AG10803 (cell line): Measurements from ENCODE around the gene STK32B.

Source experiments
- DNase-seq: peaks from one replicate; pipeline ENCODE4 v3.0.0; 2010; ENCODE audit warnings: low read depth
- H3K4me3 ChIP-seq: 2 replicates; pipeline ENCODE4 v1.5.1; 2011; ENCODE audit warnings: mild to moderate bottlenecking, low read length, control low read depth
- TF ChIP-seq, protein P1 (sequence below): conservative IDR thresholded peaks from 2 replicates; pipeline ENCODE4 v1.5.1; 2011; ENCODE audit warnings: mild to moderate bottlenecking, low read length, control low read depth, inconsistent platforms

Gene STK32B

DNA sequence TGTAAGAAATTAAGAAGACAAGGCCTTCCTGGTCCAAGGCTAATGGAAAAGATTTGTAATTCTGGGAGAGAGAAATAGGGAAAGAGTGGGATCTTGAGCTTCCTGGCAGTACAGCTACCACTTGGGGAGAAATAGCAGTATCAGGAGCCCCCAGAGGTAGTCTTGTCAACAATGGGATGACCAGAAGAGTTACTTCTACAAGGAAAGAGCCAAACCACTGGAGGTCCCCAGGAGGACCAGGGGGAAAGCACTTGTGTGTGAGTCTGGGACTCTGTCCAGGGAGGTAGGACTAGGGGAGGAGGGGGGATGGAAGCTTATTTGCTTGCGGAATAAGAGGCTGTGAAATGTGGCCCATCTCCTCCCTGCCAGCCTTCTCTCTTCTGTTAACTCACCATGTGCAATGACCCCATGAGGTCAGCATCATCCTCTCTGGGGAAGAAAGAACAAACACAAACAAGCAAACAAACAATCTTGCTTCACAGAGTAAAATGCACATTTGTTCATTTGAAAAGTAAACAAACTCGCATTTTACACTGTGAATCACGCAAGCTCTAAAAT lies 160.1 kb downstream of the STK32B start:
- no peak for DNase-seq
- H3K4me3 ChIP-seq: no peak overlapping the region
- TF ChIP-seq, protein P1, sequence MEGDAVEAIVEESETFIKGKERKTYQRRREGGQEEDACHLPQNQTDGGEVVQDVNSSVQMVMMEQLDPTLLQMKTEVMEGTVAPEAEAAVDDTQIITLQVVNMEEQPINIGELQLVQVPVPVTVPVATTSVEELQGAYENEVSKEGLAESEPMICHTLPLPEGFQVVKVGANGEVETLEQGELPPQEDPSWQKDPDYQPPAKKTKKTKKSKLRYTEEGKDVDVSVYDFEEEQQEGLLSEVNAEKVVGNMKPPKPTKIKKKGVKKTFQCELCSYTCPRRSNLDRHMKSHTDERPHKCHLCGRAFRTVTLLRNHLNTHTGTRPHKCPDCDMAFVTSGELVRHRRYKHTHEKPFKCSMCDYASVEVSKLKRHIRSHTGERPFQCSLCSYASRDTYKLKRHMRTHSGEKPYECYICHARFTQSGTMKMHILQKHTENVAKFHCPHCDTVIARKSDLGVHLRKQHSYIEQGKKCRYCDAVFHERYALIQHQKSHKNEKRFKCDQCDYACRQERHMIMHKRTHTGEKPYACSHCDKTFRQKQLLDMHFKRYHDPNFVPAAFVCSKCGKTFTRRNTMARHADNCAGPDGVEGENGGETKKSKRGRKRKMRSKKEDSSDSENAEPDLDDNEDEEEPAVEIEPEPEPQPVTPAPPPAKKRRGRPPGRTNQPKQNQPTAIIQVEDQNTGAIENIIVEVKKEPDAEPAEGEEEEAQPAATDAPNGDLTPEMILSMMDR: no peak

DNA sequence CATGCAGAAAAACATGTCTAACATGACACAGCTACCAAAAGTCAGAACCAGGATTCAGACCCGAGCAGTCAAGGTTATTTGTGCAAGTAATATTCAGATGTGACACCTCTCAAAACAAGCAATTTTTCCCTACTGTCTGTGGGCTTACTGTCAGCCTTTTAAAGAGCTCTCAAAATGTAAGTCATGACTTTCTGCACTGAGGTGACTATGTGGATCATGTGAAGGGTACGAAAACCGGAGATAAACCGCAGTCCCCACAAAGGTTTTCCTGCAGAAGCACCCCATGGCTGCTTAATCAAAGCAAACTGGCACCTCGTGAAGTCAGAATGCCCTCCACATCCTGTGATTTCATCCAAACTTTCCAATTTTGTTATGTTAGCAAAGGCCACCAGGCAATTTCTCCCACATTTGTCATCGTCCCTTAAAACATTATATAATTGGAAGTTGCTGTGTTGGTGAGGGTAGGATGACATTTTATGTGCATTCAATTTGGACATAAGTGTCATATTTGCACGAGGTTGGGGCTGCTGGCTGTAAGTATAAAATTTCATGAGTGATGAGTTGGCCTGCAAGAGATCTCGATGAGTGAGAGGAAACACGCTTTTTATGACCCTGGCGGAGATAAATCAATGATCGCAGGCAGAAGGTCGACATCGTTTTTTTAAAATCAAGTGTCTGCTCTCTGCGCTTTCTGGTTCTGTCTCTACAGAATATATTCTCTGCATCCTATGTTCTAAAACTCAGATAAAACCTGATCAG lies 161.2 kb downstream of the STK32B start:
- DNase-seq: no peak
- TF ChIP-seq, protein P1: no peak
- no peak overlapping the region for H3K4me3 ChIP-seq

DNA sequence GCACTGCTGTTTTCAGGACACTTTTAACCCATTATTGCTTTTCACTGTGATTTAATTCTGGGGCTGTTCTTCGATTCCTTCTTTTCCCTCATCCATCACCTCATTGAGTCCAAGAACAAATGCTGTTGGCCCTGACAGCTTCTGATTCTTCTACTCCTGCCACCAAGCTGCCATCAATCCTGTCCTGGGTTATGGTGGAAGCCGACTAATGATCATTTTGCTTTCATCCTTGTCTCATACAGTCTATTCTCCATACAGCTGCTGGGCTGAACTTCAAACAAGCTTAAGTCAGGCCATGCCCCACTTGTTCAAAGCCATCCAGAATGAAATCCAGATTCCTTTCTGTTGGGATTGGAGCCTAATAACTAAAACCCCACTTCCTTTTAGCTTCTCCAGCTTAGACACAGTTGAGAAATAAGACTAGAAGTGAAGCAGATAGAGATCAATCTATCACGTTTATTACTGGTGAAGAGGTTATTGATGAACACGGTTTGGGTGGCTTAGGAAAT lies 161.9 kb downstream of the STK32B start:
- peak; percentile 23 for DNase-seq
- TF ChIP-seq, protein P1: no peak
- H3K4me3 ChIP-seq: no peak overlapping the region

DNA sequence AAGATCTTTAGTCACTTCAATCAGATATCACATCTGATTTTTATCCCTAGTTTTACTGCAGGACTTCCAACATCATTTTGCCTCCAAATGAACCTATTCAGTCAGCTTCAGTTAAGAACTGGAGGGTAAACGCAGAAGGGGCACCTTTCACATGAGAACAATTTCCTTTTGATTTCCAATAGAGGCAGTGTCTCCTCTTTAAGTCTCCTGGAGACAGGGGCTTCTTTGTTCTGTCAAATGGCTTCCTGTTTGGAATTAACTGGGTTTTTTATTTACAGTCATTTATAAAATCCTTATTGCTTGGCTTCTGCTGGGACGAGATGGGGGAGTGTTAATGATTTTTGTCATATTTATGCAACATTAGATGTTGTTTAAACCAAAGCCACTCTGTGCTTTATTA lies 164.0 kb downstream of the STK32B start:
- no peak for DNase-seq
- TF ChIP-seq, protein P1: no peak
- no peak overlapping the region for H3K4me3 ChIP-seq

DNA sequence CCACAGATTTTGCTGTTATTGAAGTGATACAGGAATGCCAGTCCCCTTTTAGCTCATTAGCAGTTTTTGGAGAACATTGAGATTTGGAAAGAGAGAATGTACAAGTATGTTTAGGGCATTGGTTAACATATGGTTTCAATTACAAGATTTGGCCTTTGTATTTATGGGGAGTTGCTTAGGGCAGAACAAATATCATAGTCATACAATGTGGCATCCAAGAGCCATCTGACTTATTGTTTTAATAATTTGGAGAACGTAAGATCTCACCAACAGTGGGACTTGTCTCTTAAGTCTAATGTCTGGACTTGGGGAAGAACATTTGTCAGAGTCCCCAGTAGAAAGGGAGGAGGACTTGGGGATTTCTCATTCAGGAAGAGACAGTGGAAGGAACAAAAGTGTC lies 166.1 kb downstream of the STK32B start:
- TF ChIP-seq, protein P1: no peak
- no peak overlapping the region for H3K4me3 ChIP-seq
- peak; percentile 76 for DNase-seq

DNA sequence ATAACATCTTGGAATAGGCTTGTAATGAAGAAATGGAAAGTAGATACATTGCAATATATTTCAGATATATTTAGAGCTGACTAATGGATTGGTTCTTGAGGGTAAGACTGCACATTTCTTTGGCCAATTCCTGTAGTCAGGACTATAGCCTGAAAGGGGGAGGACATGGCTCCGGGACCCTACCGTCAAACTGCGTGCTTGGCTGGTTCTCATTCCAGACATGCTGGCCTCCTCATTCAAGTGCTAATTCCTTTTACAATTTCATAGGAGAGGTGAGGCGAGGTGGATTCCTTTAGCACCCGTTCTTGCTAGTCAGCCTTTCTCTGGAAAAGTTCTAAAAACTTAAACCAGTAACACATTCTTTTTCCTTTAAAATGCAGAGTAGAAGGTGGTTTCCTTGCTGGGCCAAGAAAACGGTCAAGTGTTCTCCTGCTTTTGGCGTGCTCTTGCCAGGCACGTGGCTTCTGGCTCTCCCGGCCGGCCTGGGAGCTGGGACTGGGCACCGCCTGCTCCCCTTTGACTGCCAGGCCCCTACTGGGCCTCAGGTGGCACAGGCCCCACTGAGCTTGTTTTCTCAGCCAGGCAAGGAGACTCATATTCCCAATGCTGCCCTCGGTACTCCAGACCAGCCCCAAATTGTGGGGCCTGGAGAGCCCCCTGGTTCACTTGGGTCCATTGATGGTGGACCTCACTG lies 167.2 kb downstream of the STK32B start:
- DNase-seq: no peak

More for the DNA sequence above, 167.2 kb downstream of the STK32B start:
- TF ChIP-seq, protein P1: no peak
- H3K4me3 ChIP-seq: no peak overlapping the region
